Activated CD4-positive, alpha-beta T cell treated with anti-CD3 and anti-CD28 coated beads, Interleukin-2, amount 10 ng/mL, durations not matched to agents 24 days and 14 days (primary cell): ENCODE results near the gene CPE. TPM values are rescaled to one million over a fixed set of nuclear protein-coding genes. Genes with fewer than 3 reads are reported as not detected.
A peak's percentile ranks its signal among the peaks of the same experiment; 100 is the strongest.
"Not testable (repeated sequence)": the region's sequence is repeated elsewhere in the genome, so short reads cannot be mapped to it uniquely, and the experiment has no call there.

Experiments used
- DNase-seq: peaks from one replicate; pipeline ENCODE4 v3.0.0; 2022
- H3K27ac Mint-ChIP-seq: one replicate; pipeline ENCODE4 v1.8.0; 2022; ENCODE audit warnings: mild to moderate bottlenecking, mixed read lengths
- H3K27me3 Mint-ChIP-seq: one replicate; pipeline ENCODE4 v1.8.0; 2022; ENCODE audit warnings: mixed read lengths
- H3K36me3 Mint-ChIP-seq: one replicate; pipeline ENCODE4 v1.8.0; 2022; ENCODE audit warnings: low read depth, mild to moderate bottlenecking, mixed read lengths
- H3K4me1 Mint-ChIP-seq: one replicate; pipeline ENCODE4 v1.8.0; 2021; ENCODE audit warnings: mixed read lengths
- H3K4me3 Mint-ChIP-seq: one replicate; pipeline ENCODE4 v1.8.0; 2022; ENCODE audit warnings: mild to moderate bottlenecking, moderate library complexity, mixed read lengths
- H3K9me3 Mint-ChIP-seq: one replicate; pipeline ENCODE4 v1.8.0; 2021; ENCODE audit warnings: mixed read lengths
- intact Hi-C: fragments of 100-400 bp; cut with micrococcal nuclease; formaldehyde crosslinking; loops from one replicate; pipeline ENCODE4 v1.15.1; 2023
- total RNA-seq: library from RNA; stranded (reverse); gene quantifications from 2 replicates; pipeline ENCODE4 v1.2.3, GENCODE V29; 2022

CPE gene
- total RNA-seq, 1 donor from 2014 or later: not detected

DNA sequence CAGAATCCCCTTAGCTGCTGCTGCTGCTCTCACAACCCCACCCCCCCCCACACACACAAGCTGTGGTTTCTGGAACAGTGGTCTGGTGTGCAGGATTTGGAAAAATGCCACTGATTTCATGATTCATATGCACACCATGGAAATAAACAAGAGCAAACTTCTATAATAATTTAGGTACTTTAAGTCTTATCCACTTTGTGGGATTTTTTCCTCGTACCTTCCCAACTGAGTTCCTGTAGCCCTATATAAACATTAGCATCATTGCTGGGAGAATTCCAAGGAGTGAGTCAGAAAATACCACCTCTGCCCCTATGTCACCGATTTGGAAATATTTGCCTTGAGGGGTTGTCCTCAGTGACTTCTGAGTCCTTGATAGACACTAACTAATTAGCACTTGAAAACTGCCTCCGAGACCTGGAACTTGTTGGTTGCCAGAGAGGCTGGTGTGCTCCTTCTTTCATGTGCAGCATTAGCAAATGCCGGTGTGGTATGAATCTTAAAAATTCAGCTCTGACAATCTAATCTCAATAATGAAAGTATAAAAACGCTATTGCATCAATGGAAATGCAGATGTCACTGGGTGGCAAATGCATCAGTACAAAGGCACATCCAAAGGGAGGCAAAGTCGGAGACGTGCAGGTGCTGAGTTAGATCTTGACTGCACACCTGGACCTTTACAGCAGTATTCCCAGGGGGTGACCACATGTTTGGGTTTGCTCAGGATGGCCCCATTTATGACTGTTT lies 61.8 kb downstream of the CPE start:
- no peaks in the 10 kb centered on the region for H3K36me3 Mint-ChIP-seq
- peaks cover 5% of the 10 kb centered on the region for H3K27me3 Mint-ChIP-seq
- no peaks in the 10 kb centered on the region for H3K4me1 Mint-ChIP-seq
- H3K4me3 Mint-ChIP-seq: no peak overlapping the region
- no peak for DNase-seq
- intact Hi-C loops: no loop called here
- H3K27ac Mint-ChIP-seq: no peak overlapping the region
- no peaks in the 10 kb centered on the region for H3K9me3 Mint-ChIP-seq

- intact Hi-C loops: no loop called here
- no peaks in the 10 kb centered on the region for H3K9me3 Mint-ChIP-seq
- peaks cover 5% of the 10 kb centered on the region for H3K27me3 Mint-ChIP-seq
- no peak overlapping the region for H3K27ac Mint-ChIP-seq
- H3K4me3 Mint-ChIP-seq: no peak overlapping the region
- DNase-seq: peak; percentile 16
- no peaks in the 10 kb centered on the region for H3K4me1 Mint-ChIP-seq
- no peaks in the 10 kb centered on the region for H3K36me3 Mint-ChIP-seq
Measured at GRCh38 chr4:165443276-165443675, 64.5 kb downstream of the CPE start.

DNA sequence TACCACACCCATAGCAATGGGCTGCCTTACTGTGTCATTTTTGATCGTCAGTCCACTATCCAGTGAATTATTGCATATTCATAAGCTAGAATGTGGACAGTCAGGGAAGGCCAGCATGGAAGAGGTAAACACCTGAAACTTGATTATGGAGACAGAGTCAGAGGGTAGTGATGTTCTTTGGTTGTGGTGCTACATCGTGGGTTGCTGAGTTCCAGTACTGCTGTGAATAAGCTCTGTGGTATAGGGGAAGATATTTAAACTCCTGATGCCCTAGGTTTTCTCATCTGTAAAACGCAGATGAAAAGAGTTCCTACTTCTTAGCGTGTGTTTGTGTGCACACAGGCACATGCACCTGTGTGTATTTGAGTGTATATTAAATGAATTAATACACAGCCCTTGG lies 69.9 kb downstream of the CPE start:
- intact Hi-C loops: no loop called here
- peak; percentile 37 for DNase-seq
- H3K27ac Mint-ChIP-seq: no peak overlapping the region
- no peaks in the 10 kb centered on the region for H3K9me3 Mint-ChIP-seq
- H3K36me3 Mint-ChIP-seq: no peaks in the 10 kb centered on the region
- H3K4me1 Mint-ChIP-seq: no peaks in the 10 kb centered on the region
- H3K27me3 Mint-ChIP-seq: peaks cover 1% of the 10 kb centered on the region
- no peak overlapping the region for H3K4me3 Mint-ChIP-seq

GRCh38 chr4:165449333-165449732 lies 70.5 kb downstream of the CPE start:
- no peaks in the 10 kb centered on the region for H3K9me3 Mint-ChIP-seq
- intact Hi-C loops: no loop called here

DNA sequence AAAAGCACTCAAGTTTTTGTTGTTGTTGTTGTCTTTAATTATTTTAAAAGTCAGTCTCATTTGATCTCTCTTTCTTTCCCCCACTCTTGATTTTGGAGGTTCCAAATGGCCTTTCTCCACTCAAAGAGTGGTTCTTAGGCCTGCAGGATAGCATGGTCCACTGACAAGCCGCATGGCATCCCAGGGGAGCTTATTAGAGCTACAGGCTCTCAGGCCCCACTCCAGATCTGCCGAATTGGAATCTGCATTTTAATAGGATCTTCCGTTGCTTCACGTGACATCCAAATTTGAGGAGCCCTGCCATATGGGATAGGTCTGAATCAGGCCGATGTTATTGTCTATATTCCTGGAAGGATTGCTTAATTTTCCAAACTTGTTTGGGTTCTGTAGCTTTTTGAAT lies 72.1 kb downstream of the CPE start:
- Mint-ChIP-seq H3K36me3 (no peaks in the 10 kb centered on the region), H3K4me3 (no peak overlapping the region), H3K4me1 (peaks cover 1% of the 10 kb centered on the region), H3K27me3 (peaks cover 5% of the 10 kb centered on the region), H3K9me3 (no peaks in the 10 kb centered on the region), H3K27ac (no peak overlapping the region)
- DNase-seq: no peak
- intact Hi-C loops: no loop called here

More at GRCh38 chr4:165449333-165449732, 70.5 kb downstream of the CPE start:
- no peaks in the 10 kb centered on the region for H3K36me3 Mint-ChIP-seq
- no peak overlapping the region for H3K4me3 Mint-ChIP-seq
- DNase-seq: no peak
- H3K27ac Mint-ChIP-seq: no peak overlapping the region
- peaks cover 2% of the 10 kb centered on the region for H3K27me3 Mint-ChIP-seq
- peaks cover under 1% of the 10 kb centered on the region for H3K4me1 Mint-ChIP-seq

GRCh38 chr4:165453140-165453539 lies 74.3 kb downstream of the CPE start:
- H3K4me3 Mint-ChIP-seq, H3K9me3 Mint-ChIP-seq, H3K36me3 Mint-ChIP-seq, H3K4me1 Mint-ChIP-seq, H3K27ac Mint-ChIP-seq, intact Hi-C loops, DNase-seq: not testable (repeated sequence)
- H3K27me3 Mint-ChIP-seq: peaks cover 12% of the 10 kb centered on the region

GRCh38 chr4:165454426-165454825 lies 75.6 kb downstream of the CPE start:
- Mint-ChIP-seq H3K27me3 (peaks cover 14% of the 10 kb centered on the region), H3K36me3 (no peaks in the 10 kb centered on the region), H3K27ac (no peak overlapping the region), H3K9me3 (no peaks in the 10 kb centered on the region), H3K4me1 (peaks cover 1% of the 10 kb centered on the region), H3K4me3 (no peak overlapping the region)
- DNase-seq: peak; percentile 0
- intact Hi-C loops: no loop called here

DNA sequence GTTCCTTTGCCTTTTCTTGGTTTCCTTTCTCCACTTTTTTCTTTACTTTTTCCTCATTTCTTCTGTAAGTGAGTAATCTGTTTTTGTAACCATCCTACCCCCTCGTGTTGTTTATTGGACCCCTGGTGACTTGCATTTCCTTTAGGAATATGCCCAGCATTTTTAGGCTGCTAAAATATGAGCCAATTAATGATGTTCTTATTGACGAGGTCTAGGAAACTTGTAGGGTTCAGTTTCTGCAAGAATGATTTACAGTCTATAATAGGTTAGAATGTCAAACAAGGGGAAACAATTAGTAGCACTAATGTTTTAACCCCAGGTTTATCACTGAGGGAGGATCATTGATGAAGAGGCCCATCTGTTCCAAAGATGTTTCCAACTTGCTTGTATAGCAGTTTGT lies 79.0 kb downstream of the CPE start:
- peak; percentile 30 for DNase-seq
- Mint-ChIP-seq H3K27ac (no peak overlapping the region), H3K4me1 (peaks cover 1% of the 10 kb centered on the region), H3K27me3 (peaks cover 19% of the 10 kb centered on the region), H3K4me3 (no peak overlapping the region), H3K36me3 (no peaks in the 10 kb centered on the region), H3K9me3 (no peaks in the 10 kb centered on the region)
- intact Hi-C loops: no loop called here

DNA sequence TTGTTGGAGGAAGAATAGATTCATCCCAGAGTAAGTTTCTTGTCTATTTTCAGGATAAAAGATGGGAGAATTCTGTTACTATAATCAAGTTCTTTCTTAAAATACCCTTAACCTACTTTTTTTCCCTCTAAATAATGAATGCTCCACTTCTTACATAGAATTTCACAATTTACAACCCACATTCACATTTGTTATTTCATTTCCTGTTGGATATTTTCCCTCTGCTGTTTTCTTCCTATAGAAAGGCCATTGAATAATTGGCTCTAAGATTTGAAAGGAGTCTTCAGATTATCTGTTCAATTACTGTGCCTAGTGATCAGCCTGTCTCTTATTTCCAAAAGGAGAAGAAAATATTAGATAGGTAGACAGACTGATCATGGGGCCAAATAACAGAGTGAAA lies 79.7 kb downstream of the CPE start:
- intact Hi-C loops: no loop called here
- Mint-ChIP-seq H3K9me3 (no peaks in the 10 kb centered on the region), H3K4me1 (peaks cover 1% of the 10 kb centered on the region), H3K27ac (no peak overlapping the region), H3K27me3 (peaks cover 19% of the 10 kb centered on the region), H3K4me3 (no peak overlapping the region), H3K36me3 (no peaks in the 10 kb centered on the region)
- DNase-seq: peak; percentile 3

- H3K9me3 Mint-ChIP-seq: no peaks in the 10 kb centered on the region
- H3K27me3 Mint-ChIP-seq: peaks cover 13% of the 10 kb centered on the region
- DNase-seq: peak; percentile 17
- no peaks in the 10 kb centered on the region for H3K36me3 Mint-ChIP-seq
- H3K4me3 Mint-ChIP-seq: no peak overlapping the region
- no peak overlapping the region for H3K27ac Mint-ChIP-seq
- intact Hi-C loops: loop anchor here (5.0 kb wide), 1 partner anchor 689 kb away; no protein-coding TSS in a partner anchor
- no peaks in the 10 kb centered on the region for H3K4me1 Mint-ChIP-seq
Measured at GRCh38 chr4:165461159-165461821, 82.5 kb downstream of the CPE start.

GRCh38 chr4:165462009-165462408 lies 83.2 kb downstream of the CPE start:
- Mint-ChIP-seq H3K4me3 (no peak overlapping the region), H3K27ac (no peak overlapping the region), H3K27me3 (peaks cover 11% of the 10 kb centered on the region), H3K4me1 (no peaks in the 10 kb centered on the region), H3K36me3 (no peaks in the 10 kb centered on the region), H3K9me3 (no peaks in the 10 kb centered on the region)
- intact Hi-C loops: loop anchor here (5.0 kb wide), 1 partner anchor 690 kb away; no protein-coding TSS in a partner anchor
- DNase-seq: no peak

DNA sequence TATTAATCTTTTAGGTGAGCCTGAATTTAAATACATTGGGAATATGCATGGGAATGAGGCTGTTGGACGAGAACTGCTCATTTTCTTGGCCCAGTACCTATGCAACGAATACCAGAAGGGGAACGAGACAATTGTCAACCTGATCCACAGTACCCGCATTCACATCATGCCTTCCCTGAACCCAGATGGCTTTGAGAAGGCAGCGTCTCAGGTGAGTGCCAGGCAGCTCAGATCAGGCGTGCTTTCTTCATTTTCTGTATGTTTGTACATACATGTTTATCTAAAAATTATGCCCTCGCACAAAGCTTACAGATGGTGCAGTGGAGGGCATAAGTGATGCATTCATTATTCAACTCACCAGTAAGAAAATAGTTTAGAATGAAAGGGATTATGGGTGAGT lies 85.6 kb downstream of the CPE start:
- Mint-ChIP-seq H3K27me3 (peaks cover 8% of the 10 kb centered on the region), H3K4me3 (no peak overlapping the region), H3K9me3 (no peaks in the 10 kb centered on the region), H3K27ac (no peak overlapping the region), H3K4me1 (no peaks in the 10 kb centered on the region), H3K36me3 (no peaks in the 10 kb centered on the region)
- intact Hi-C loops: loop anchor here (1.0 to 5.0 kb wide), 4 partner anchors 108 to 692 kb away; no protein-coding TSS in a partner anchor
- peak; percentile 26 for DNase-seq

GRCh38 chr4:165464813-165465381 lies 86.1 kb downstream of the CPE start:
- peak; percentile 65 for DNase-seq
- no peaks in the 10 kb centered on the region for H3K9me3 Mint-ChIP-seq
- intact Hi-C loops: loop anchor here (1.0 to 5.0 kb wide), 4 partner anchors 108 to 693 kb away; no protein-coding TSS in a partner anchor
- H3K27ac Mint-ChIP-seq: no peak overlapping the region
- H3K4me1 Mint-ChIP-seq: no peaks in the 10 kb centered on the region
- no peaks in the 10 kb centered on the region for H3K36me3 Mint-ChIP-seq
- no peak overlapping the region for H3K4me3 Mint-ChIP-seq
- peaks cover 7% of the 10 kb centered on the region for H3K27me3 Mint-ChIP-seq

DNA sequence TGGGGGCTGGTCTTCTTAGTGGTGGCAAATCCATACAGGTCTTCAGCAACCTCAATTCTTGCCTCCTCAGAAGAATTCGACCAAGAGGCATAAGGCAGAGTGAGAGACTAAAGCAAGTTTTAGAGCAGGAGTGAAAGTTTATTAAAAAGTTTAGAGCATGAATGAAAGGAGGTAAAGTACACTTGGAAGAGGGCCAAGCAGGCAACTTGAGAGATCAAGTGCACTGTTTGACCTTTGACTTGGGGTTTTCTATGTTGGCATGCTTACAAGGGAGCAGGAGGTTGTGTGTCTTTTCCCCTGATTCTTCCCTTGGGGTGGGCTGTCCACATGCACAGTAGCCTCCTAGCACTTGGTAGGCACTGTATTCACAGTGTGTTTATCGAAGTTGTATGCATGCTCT lies 91.2 kb downstream of the CPE start:
- intact Hi-C loops: no loop called here
- no peaks in the 10 kb centered on the region for H3K4me1 Mint-ChIP-seq
- H3K36me3 Mint-ChIP-seq: no peaks in the 10 kb centered on the region
- no peak for DNase-seq
- peaks cover 2% of the 10 kb centered on the region for H3K27me3 Mint-ChIP-seq
- no peak overlapping the region for H3K27ac Mint-ChIP-seq
- no peak overlapping the region for H3K4me3 Mint-ChIP-seq
- peaks cover 13% of the 10 kb centered on the region for H3K9me3 Mint-ChIP-seq
